HCT116 (cell line): ENCODE results near the gene C16orf74.

Experiments
- CEBPB ChIP-seq: IDR thresholded peaks from 2 replicates; pipeline ENCODE4 v1.6.1; 2012; ENCODE audit warnings: low read depth
- FOSL1 ChIP-seq: IDR thresholded peaks from 2 replicates; pipeline ENCODE4 v1.6.1; 2012; ENCODE audit warnings: low read depth
- POLR2A ChIP-seq: IDR thresholded peaks from 2 replicates; pipeline ENCODE4 v1.7.0; 2011; ENCODE audit warnings: borderline replicate concordance; ENCODE audit not compliant: insufficient read depth, insufficient read length; ENCODE audit errors: extremely low read depth
- POLR2AphosphoS5 ChIP-seq: IDR thresholded peaks from 2 replicates; pipeline ENCODE4 v1.6.1; 2011; ENCODE audit warnings: mild to moderate bottlenecking, low read depth, low read length, moderate library complexity
- SP1 ChIP-seq: IDR thresholded peaks from 2 replicates; pipeline ENCODE4 v1.6.1; 2012; ENCODE audit warnings: low read depth
- SRF ChIP-seq: IDR thresholded peaks from 2 replicates; pipeline ENCODE4 v1.6.1; 2012; ENCODE audit warnings: low read depth
- TCF7L2 ChIP-seq: IDR thresholded peaks from 2 replicates; pipeline ENCODE4 v1.7.0; 2011; ENCODE audit warnings: borderline replicate concordance, inconsistent platforms; ENCODE audit not compliant: insufficient read depth, insufficient read length; ENCODE audit errors: extremely low read depth
- YY1 ChIP-seq: IDR thresholded peaks from 2 replicates; pipeline ENCODE4 v1.6.1; 2011; ENCODE audit warnings: low read length, low read depth, moderate library complexity, mild to moderate bottlenecking; ENCODE audit not compliant: insufficient replicate concordance; ENCODE audit errors: extremely low read depth
- ZNF274 ChIP-seq: fragments of 200-500 bp; sonication (Bioruptor generic); IDR thresholded peaks from 2 replicates; pipeline ENCODE4 v1.6.1; 2014; ENCODE audit warnings: mild to moderate bottlenecking, low read depth, low read length, inconsistent platforms
- TF ChIP-seq, protein P1 (sequence below), 3 experiments: fragments of 200-600 bp in 1 of 3; sonication (generic) in 1 of 3; IDR thresholded peaks in 2 of 3; conservative IDR thresholded peaks in 1 of 3; 2 replicates each; pipeline ENCODE4 v1.5.1; 2012 to 2017; ENCODE audit warnings: low read depth in 2 of 3, low read length in 2 of 3, antibody characterized with exemption in 1 of 3, borderline replicate concordance in 1 of 3, control low read depth in 1 of 3, mild to moderate bottlenecking in 1 of 3, mixed read lengths in 1 of 3, mixed run types in 1 of 3, moderate library complexity in 1 of 3; ENCODE audit not compliant: insufficient read depth in 1 of 3

DNA sequence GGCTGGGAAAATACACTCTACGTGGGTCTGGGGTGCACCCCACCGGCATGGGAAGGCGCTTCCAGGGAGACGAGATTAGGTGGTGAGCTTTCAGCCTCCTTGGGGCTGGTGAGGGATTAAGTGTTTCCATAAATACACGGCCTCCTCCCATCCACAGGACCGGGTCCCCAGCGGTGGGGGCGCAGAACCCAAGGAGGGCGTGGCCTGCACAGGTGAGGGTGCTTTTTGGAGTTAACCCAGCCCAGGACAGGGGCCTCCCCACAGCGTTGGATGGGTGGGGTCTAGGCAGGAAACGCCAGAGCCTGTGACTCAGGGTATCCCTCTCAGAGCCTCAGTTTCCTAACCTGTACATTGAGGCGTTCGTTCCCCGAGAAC lies 1.1 kb downstream of the C16orf74 start:
- no peak for TF ChIP-seq POLR2AphosphoS5
- TF ChIP-seq POLR2A, result no peak
- no peak for TF ChIP-seq CEBPB
- TF ChIP-seq, protein P1, sequence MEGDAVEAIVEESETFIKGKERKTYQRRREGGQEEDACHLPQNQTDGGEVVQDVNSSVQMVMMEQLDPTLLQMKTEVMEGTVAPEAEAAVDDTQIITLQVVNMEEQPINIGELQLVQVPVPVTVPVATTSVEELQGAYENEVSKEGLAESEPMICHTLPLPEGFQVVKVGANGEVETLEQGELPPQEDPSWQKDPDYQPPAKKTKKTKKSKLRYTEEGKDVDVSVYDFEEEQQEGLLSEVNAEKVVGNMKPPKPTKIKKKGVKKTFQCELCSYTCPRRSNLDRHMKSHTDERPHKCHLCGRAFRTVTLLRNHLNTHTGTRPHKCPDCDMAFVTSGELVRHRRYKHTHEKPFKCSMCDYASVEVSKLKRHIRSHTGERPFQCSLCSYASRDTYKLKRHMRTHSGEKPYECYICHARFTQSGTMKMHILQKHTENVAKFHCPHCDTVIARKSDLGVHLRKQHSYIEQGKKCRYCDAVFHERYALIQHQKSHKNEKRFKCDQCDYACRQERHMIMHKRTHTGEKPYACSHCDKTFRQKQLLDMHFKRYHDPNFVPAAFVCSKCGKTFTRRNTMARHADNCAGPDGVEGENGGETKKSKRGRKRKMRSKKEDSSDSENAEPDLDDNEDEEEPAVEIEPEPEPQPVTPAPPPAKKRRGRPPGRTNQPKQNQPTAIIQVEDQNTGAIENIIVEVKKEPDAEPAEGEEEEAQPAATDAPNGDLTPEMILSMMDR (IDR thresholded peaks at IDR 0.05 in 2 of 3, conservative IDR thresholded peaks at IDR 0.05 in 1 of 3; ENCODE audit: borderline replicate concordance in 1 of 3, insufficient read depth in 1 of 3, low read depth in 2 of 3, low read length in 2 of 3), result no peak
- TF ChIP-seq ZNF274, result no peak
- TF ChIP-seq SRF, result no peak
- TF ChIP-seq FOSL1, result no peak
- no peak for TF ChIP-seq SP1
- TF ChIP-seq TCF7L2, result no peak
- no peak for TF ChIP-seq YY1
